ENCODE measurements around the gene FPR3.

DNA sequence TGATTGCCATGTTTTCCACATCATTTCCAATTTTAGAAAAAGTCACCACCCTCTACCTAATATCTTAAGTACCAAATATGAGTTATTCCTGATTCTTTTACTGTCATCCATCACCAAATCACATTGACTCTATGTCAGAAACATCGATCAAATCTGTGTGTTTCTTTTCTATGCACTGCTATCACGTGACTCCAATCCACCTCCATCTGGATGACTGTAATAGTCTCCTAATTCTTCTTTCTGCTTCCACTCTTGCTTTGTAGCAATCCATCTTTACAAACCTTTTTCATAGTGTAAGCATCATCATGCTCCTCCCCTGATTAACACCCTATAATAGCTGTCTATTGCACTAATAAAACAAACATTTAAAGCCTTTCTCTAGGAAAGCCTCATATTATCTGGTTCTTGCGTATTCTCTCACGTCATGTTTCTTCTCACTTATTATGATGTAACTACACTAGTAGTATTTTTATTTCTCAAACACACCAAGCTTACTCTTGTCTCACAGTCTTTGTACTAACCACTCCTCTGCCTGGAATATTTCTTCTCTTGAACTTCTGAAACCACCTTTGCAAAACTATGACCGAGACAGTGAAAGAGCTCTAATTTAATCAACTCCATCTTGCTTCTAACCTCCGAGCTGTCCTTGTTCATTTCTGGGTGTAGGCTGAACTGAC lies 10.7 kb upstream of the FPR3 start:
- TF ChIP-seq POLR2AphosphoS5 (IDR thresholded peaks at IDR 0.05), result no peak
- TF ChIP-seq, protein P1, sequence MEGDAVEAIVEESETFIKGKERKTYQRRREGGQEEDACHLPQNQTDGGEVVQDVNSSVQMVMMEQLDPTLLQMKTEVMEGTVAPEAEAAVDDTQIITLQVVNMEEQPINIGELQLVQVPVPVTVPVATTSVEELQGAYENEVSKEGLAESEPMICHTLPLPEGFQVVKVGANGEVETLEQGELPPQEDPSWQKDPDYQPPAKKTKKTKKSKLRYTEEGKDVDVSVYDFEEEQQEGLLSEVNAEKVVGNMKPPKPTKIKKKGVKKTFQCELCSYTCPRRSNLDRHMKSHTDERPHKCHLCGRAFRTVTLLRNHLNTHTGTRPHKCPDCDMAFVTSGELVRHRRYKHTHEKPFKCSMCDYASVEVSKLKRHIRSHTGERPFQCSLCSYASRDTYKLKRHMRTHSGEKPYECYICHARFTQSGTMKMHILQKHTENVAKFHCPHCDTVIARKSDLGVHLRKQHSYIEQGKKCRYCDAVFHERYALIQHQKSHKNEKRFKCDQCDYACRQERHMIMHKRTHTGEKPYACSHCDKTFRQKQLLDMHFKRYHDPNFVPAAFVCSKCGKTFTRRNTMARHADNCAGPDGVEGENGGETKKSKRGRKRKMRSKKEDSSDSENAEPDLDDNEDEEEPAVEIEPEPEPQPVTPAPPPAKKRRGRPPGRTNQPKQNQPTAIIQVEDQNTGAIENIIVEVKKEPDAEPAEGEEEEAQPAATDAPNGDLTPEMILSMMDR (IDR thresholded peaks at IDR 0.05), result no peak
